GM21786 (cell line): ENCODE measurements around the gene VDAC2.
"Not testable (repeated sequence)": the region's sequence is repeated elsewhere in the genome, so short reads cannot be mapped to it uniquely, and the experiment has no call there.

Source experiments
- ATAC-seq: cut with Tn5 transposase; IDR thresholded peaks from one replicate; pipeline ENCODE4 v1.9.1; 2021; ENCODE audit not compliant: unreplicated experiment

The VDAC2 gene

GRCh38 chr10:75197906-75198305, 12.7 kb upstream of the VDAC2 start:
- no peak for ATAC-seq

GRCh38 chr10:75199949-75200348, 10.6 kb upstream of the VDAC2 start:
- ATAC-seq = not testable (repeated sequence)

- no peak for ATAC-seq
Measured at GRCh38 chr10:75201793-75202307, 8.7 kb upstream of the VDAC2 start.

DNA sequence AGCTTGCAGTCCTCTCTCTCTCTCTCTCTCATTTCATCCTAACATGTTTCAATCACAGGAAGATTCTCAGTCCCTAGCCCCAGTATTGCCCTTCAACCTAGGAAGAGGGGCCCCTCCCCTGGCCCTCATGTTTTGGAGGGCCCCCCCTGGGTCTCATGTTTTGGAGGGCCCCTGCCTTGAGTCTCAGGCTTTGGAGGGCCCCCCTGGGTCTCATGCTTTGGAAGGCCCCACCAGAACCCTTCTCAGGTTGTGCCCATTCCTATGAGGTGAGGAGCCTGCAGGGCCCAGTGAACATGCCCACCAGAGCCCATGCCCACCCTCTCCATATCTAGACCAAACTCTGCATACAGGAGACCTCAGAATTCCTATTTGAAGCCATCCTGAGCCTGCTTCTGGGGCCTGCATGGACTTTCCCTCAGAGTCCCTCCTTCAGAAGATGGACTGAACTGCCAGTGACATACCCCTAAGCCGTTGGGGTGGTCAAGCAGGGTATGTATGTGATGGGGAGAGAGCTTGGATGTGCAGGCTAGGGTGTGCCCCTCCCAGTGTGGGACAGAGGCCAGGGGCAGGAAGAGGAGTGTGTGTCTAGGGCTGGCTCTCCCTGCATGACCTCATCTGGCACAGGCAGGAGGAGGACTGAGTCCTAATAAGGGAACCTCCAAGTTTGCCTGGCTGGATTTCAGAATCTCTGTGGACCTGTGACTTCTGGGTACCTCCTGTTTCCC, 8.1 kb upstream of the VDAC2 start:
- ATAC-seq = no peak

DNA sequence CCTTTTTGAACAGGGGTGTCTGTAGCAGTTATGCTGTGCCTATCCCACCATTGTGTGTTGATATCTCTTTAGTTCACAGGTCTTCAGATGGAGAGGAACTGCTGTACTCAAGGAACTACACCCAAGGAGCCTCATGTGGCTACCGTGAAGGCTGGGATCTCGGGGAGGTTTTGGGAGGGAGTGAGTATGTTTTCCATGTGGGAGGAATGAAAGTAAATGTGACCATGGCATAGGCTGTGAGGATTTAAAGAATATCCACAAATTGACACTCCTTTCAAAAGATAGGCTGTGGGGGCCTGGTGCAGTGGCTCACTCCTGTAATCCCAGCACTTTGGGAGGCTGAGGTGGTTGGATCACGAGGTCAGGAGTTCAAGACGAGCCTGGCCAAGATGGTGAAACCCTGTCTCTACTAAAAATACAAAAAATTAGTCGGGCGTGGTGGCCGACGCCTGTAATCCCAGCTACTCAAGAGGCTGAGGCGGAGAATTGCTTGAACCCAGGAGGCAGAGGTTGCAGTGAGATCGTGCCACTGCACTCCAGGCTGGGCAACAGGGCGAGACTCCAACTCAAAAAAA, 7.5 kb upstream of the VDAC2 start:
- not testable (repeated sequence) for ATAC-seq

DNA sequence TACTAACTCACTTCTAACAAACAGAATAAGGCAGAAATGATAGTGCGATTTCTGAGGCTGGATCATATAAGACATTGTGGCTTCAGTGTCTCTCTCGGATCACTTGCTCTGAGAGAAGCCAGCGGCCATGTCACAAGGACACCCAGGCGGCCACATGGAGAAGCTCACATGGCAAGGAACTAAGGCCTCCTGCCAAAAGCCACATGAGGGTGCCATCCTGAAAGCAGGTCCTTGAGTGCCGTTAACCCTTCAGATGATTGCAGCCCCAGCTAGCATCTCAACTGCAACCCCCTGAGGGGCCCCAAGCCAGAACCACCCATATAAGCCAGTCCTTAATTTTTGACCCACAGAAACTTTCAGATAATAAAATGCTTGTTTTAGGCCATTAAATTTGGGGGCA, 6.9 kb upstream of the VDAC2 start:
- ATAC-seq = no peak

DNA sequence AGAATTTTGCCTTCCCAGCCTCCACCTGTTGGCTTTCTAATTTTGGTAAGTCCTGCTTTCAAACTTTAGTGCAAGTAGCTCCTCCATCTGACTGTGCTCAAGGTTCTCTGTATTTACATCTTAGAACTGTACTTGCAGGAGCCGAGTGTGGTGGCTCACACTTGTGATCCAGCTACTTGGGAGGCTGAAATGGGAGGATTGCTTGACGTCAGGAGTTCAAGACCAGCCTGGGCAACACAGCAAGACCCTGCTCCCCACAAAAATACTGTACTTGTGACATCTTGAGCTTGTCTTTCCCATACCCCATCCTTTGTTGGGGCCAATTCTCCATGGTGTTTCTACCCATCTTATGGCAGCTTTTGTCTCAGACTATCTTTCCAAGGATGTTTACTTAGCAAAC, 4.7 kb upstream of the VDAC2 start:
- ATAC-seq = no peak

- not testable (repeated sequence) for ATAC-seq
Measured at GRCh38 chr10:75206638-75207037, 4.0 kb upstream of the VDAC2 start.

DNA sequence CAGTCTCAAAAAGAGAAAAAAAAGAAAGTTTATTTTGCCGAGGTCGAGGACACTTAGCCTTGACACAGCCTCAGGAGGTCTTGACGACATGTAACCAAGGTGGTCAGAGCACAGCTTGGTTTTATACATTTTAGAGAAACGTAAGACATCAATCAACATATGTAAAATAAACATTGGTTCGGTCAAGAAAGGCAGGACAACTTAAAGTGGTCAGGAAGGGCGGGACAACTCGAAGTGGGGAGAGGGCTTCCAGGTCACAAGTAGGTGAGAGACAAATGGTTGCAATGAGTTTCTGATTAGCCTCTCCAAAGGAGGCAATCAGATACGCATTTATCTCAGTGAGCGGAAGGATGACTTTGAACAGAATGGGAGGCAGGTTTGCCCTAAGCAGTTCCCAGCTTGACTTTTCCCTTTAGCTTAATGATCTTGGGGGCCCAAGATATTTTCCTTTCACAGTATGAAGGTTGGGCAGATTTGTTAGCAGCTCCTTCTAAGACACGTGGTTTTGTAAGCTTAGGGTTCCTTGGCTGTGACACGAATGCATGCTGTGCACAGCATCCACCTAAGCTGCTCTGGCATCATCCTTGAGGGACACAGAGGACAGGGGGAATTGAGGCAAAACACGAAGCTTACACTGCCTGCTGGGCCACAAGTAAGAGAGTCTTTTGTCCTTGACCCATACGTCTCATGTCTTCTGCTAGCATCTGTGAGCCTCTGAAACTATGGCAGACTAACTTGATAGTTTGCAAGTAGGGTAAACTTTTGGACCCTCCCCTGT, 3.3 kb upstream of the VDAC2 start:
- ATAC-seq = no peak

- no peak for ATAC-seq
Measured at GRCh38 chr10:75207857-75208144, 2.8 kb upstream of the VDAC2 start.

DNA sequence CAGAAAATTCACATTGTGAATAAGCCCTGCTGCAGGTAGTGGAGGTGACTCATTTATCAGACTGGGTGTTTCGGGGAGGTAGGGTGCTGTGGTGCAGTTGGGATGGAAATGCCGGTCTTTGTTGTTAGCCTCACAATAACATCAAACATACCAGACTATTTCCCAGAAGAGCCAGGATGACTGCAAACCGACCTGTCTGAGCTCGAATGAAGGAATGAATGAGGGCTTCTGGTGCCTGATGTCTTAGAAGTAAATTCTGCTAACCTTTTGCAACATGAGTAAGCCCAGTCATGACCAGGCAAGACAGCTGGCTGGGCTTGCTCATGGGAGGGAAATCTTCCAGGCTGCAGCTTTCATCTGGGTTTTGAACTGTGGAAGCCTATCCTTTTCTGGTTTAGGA, 2.4 kb upstream of the VDAC2 start:
- ATAC-seq = no peak

DNA sequence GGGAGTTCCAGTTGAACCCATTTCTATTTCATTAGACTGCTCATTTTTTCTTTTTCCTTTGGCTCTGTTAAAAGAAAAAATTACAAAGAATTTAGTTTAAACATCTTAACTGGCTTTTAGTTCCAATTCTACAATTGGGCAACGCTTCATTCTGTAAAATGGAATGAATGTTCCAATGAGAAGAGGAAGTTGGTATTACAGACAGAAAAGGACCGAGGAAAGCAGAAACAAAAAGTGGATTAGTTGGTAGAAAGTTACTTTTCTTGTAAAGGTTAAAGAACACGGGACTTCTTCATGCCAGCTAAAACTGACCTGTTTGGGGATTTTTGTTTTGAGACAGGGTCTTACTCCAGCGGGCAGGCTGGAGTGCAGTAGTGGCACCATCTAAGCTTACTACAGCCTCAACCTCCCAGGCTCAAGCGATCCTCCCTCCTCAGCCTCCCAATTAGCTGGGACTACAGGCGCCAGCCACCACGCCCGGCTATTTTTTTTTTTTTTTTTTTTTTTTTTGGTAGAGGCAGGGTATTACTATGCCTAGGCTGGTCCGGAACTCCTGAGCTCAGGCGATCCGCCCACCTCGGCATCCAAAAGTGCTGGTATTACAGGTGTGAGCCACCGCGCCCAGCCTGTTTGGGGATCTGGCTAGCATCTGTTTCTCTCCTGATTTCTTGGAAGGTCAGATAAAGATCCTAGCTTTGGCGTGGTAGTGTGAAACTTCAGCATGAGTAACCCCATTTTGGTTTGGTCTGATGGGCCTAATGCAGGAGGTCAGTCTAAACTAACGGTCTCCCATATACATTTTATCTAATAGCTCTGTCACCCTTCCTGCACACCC, 1.3 kb upstream of the VDAC2 start:
- no peak for ATAC-seq

DNA sequence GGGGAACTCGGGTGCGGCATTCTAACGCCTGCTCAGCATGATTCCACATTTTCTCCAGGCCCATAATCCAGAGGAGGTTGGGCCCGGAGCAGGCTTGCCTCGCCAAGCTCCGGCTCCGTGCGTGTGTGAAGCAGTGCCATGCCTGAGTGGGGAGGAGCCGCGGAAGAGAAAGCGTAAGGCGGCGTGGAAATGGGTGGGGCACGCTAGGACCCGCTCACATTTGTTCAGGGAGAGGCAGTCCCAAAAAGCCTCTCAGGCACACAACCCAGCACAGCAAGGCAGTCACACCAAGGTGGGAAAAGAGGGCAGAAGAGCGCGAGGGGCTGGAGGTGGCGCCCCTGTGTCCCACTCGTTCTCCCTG, 695 bp upstream of the VDAC2 start:
- peak; percentile 50 for ATAC-seq

GRCh38 chr10:75211007-75211691, 553 bp downstream of the VDAC2 start:
- no peak for ATAC-seq

DNA sequence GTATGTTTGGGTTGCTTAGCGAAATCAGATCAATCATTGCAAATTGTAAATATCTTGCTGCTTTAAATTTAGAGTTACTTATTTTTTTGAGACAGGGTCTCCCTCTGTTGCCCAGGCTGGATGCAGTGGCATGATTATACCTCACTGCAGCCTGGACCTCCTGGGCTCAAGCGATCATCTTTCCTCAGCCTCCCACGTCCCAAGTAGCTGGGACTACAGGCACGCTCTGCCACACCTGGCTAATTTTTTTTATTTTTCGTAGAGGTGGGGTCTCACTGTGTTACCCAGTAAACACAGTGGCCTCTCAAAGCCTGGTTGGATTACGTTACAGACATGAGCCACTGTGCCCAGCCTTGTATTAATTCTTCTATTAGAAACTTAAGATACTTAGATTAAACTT, 1.7 kb downstream of the VDAC2 start:
- ATAC-seq = no peak

- ATAC-seq = no peak
Measured at GRCh38 chr10:75220274-75220673, 9.7 kb downstream of the VDAC2 start.

GRCh38 chr10:75221492-75221891, 10.9 kb downstream of the VDAC2 start:
- ATAC-seq = not testable (repeated sequence)

- no peak for ATAC-seq
Measured at GRCh38 chr10:75223507-75223906, 12.9 kb downstream of the VDAC2 start.

DNA sequence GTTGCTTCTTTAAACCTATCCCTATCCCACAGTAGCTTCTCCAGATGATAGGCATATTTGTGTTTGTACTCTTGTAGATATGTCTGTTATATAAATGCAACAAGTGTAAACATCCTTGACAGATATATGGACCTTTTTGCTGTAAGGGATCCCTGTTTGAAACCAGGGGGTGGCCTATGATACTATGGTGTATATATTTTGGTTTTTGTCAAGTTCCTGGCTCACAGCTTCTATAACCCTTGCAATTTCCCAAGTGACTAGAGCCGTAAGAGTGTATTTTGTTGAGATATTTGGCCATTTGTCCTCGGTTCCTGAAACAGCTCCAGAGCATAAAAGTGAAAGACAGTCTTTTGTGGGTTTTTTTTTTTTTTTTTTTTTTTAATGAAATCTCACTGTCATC, 15.5 kb downstream of the VDAC2 start:
- ATAC-seq = no peak

- no peak for ATAC-seq
Measured at GRCh38 chr10:75226656-75227055, 16.1 kb downstream of the VDAC2 start.

DNA sequence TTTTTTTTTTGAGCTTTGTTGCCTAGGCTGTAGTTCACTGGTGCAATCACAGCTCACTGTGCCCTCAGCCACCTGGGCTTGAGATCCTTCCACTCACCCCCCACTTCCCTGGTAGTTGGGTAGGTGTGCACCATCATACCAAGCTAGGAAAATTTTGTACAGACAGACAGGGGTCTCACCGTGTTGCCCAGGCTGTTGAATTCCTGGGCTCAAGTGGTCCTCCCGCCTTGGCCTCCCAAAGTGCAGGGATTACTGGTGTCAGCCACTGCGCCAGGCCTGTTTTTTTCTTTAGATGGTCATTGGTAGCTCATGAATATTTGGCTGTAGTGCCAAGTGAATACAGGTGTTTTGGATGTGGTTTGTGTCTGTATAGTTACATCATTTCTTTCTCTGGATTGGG, 17.7 kb downstream of the VDAC2 start:
- ATAC-seq = no peak
